ENCODE results near the gene GSTO1.
"Not testable (repeated sequence)": the region's sequence is repeated elsewhere in the genome, so short reads cannot be mapped to it uniquely, and the experiment has no call there.

GSTO1 gene

DNA sequence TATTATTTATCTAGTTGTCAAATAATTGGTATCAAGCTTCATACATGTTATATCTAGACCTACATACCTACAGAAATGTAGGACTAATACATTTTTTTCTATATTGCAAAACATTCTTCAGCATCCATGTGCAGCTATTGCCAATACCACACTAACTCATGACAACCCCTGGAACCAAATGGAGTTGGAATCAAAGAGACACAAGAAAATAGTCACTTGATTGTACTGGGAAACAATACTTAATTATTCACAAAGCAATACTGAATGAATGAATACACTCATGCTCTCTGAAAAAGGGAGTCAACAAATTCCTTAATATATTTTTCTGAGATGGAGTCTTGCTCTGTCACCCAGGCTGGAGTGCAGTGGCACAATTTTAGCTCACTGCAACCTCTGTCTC is 12.1 kb upstream of the GSTO1 start:
- no peak overlapping the region for H3K4me3 ChIP-seq (ENCODE audit: low read depth, low read length)
- TF ChIP-seq, protein P1, sequence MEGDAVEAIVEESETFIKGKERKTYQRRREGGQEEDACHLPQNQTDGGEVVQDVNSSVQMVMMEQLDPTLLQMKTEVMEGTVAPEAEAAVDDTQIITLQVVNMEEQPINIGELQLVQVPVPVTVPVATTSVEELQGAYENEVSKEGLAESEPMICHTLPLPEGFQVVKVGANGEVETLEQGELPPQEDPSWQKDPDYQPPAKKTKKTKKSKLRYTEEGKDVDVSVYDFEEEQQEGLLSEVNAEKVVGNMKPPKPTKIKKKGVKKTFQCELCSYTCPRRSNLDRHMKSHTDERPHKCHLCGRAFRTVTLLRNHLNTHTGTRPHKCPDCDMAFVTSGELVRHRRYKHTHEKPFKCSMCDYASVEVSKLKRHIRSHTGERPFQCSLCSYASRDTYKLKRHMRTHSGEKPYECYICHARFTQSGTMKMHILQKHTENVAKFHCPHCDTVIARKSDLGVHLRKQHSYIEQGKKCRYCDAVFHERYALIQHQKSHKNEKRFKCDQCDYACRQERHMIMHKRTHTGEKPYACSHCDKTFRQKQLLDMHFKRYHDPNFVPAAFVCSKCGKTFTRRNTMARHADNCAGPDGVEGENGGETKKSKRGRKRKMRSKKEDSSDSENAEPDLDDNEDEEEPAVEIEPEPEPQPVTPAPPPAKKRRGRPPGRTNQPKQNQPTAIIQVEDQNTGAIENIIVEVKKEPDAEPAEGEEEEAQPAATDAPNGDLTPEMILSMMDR (IDR thresholded peaks at IDR 0.05; ENCODE audit: low read depth, low read length): no peak

- H3K4me3 ChIP-seq (ENCODE audit: low read depth, low read length): not testable (repeated sequence)
Observed at GRCh38 chr10:104243009-104243408, 11.7 kb upstream of the GSTO1 start.

DNA sequence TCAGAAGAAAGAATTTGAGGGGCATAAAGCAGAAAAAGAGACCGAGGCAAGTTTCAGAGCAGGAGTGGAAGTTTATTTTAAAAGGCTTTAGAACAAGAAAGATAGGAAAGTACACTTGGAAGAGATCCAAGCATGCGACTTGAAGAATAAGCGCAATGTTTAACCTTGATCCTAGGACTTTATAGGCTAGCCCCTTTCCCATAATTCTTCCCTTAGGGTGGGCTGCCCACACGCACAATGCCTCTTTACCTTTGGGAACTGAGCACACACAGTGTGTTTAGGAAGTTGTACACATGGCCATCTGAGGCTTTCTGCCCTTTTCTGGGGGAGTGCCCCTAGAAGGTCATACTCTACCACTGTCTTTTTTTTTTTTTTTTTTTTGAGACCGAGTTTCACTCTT is 11.2 kb upstream of the GSTO1 start:
- H3K4me3 ChIP-seq (ENCODE audit: low read depth, low read length): no peak overlapping the region
- TF ChIP-seq, protein P1 (IDR thresholded peaks at IDR 0.05; ENCODE audit: low read depth, low read length): no peak

GRCh38 chr10:104245066-104245632 is 9.5 kb upstream of the GSTO1 start:
- H3K4me3 ChIP-seq (ENCODE audit: low read depth, low read length): no peak overlapping the region
- TF ChIP-seq, protein P1 (IDR thresholded peaks at IDR 0.05; ENCODE audit: low read depth, low read length): no peak

DNA sequence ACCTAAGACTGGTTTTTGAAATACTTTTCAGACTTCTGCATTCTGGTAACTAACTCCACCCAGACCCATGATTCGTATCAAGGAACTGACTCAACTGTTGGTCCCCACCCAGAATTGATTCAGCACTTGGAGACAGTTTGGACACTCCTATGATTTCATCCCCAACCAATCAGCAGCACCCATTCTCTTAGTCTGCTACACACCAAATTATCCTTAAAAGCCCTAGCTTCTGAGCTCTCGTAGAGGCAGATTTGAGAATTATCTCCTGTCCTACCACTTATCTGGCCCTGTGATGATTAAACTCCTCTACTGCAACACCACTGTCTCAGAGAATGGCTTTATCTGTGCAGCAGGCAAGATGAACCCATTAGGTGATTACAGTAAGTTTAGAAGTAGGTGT is 7.7 kb upstream of the GSTO1 start:
- TF ChIP-seq, protein P1 (IDR thresholded peaks at IDR 0.05; ENCODE audit: low read depth, low read length): no peak
- H3K4me3 ChIP-seq (ENCODE audit: low read depth, low read length): no peak overlapping the region

GRCh38 chr10:104247513-104248146 is 7.1 kb upstream of the GSTO1 start:
- TF ChIP-seq, protein P1 (IDR thresholded peaks at IDR 0.05; ENCODE audit: low read depth, low read length): no peak
- no peak overlapping the region for H3K4me3 ChIP-seq (ENCODE audit: low read depth, low read length)

GRCh38 chr10:104248931-104249330 is 5.8 kb upstream of the GSTO1 start:
- H3K4me3 ChIP-seq (ENCODE audit: low read depth, low read length): not testable (repeated sequence)

GRCh38 chr10:104250371-104250770 is 4.3 kb upstream of the GSTO1 start:
- TF ChIP-seq, protein P1 (IDR thresholded peaks at IDR 0.05; ENCODE audit: low read depth, low read length): no peak
- no peak overlapping the region for H3K4me3 ChIP-seq (ENCODE audit: low read depth, low read length)
